Superior temporal gyrus (tissue), 1 donor: ENCODE measurements around the gene PHF12.

Source experiments
- DNase-seq: peaks from one replicate; pipeline ENCODE4 v3.0.0-alpha.2; 2016; ENCODE audit errors: extremely low spot score

The PHF12 gene

DNA sequence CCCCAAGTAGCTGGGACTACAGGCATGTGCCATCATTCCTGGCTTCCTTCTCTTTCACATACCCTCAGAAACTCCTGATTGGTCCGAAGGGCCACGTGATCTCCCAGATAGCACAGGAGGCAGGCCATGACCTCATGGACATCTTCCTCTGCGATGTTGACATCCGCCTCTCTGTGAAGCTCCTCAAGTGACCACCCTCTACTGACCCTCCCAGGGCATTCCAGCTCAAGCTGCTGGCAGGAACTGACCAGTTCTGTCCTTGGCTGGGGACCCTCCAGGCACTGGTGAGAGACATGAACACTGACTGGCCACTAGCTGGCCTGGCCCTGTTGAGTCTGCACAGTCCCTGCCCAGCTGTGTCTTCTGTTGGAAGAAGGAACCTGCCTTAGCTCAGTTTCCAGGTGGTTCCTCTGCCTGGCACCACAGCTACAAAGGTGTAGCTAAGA, 90.9 kb downstream of the PHF12 start:
- DNase-seq, result no peak

DNA sequence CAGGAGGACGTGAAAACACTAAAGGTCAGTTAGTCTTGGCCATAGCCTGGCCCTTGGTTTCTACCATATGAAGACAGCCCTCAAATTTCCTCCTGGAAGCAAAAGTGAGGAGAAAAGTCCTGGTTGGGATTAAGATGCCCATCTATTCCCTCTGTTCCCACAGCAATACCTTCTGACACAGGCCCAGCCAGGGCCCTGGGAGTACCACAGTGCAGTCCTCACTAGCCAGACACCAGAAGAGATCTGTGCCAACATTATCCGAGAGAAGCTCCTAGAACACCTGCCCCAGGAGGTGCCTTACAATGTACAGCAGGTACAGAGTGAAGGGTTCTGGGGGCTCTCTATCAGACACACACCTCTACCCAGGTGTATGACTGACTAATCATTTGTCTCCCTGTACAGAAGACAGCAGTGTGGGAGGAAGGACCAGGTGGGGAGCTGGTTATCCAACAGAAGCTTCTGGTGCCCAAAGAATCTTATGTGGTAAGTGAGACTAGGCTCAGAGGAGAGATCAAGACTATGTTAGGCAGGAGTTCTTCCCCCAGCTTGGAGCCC, 92.4 kb downstream of the PHF12 start:
- no peak for DNase-seq

DNA sequence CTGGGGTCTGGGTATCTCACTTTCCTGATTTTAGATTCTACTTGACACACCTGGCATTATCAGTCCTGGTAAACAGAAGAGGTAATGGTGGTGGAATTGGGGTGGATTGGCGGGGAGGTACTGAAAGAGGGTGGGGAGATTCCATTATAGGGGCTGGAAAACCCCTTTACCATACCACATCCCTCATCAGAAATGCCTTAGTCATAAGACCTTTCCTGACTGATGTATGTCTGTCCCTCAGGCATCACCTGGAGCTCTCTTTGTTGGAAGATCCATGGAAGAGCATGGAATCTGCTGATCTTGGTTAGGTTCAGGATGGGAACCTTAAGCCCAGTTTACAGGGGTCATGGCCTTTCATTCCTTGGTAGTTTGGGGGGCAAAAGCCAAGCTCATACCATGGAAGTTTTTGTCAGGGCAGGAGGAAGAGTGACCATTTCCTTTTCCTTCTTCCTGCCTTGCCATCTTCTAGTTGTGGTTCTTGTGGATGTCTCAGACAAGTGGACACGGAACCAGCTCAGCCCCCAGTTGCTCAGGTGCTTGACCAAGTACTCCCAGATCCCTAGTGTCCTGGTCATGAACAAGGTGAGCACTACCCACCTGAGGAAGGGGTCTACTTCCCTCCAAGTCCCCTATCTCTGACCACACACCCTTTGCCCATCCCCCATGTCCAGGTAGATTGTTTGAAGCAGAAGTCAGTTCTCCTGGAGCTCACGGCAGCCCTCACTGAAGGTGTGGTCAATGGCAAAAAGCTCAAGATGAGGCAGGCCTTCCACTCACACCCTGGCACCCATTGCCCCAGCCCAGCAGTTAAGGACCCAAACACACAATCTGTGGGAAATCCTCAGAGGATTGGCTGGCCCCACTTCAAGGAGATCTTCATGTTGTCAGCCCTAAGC, 93.2 kb downstream of the PHF12 start:
- DNase-seq, result no peak

DNA sequence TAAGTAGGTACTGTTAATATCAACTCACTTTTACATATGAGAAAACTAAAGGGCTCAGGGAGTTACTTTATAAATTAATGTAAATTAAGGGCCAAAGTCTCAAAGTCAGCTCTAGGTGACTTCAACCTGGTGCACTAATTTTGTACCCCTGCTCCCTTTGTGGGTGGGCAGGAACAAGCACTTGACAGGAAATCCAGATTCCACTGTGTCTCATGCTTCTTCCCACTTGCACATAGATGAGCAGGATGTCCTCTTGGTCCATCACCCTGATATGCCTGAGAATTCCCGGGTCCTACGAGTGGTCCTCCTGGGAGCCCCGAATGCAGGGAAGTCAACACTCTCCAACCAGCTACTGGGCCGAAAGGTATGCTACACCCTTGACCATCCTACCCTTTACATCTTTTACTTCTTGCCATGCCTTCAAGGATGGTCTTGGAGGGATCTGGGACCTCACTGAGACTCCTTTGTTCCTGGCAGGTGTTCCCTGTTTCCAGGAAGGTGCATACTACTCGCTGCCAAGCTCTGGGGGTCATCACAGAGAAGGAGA, 95.2 kb downstream of the PHF12 start:
- no peak for DNase-seq

DNA sequence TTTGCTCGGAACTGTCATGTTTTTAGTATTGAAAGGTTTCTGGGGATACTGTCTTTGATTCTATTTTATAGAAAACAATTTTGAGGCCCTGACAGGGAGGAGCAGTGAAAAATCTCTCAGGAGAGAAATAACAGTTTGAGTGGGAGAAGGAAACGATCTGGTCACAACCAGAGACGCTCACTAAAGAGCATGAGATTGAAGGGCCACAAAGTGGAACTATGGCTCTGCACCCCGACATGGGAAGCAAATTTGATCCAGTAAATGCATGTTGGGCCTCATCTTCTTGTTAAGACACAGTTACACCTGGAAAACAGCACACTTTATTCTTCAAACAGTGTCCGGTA, 96.0 kb downstream of the PHF12 start:
- no peak for DNase-seq
